Hepatic stellate cell (primary cell): ENCODE data around the gene MMD.
"Not testable (repeated sequence)": the region's sequence is repeated elsewhere in the genome, so short reads cannot be mapped to it uniquely, and the experiment has no call there.

Source experiments
- DNase-seq: peaks from one replicate; pipeline ENCODE4 v3.0.0; 2011; ENCODE audit warnings: low spot score

The MMD gene

DNA sequence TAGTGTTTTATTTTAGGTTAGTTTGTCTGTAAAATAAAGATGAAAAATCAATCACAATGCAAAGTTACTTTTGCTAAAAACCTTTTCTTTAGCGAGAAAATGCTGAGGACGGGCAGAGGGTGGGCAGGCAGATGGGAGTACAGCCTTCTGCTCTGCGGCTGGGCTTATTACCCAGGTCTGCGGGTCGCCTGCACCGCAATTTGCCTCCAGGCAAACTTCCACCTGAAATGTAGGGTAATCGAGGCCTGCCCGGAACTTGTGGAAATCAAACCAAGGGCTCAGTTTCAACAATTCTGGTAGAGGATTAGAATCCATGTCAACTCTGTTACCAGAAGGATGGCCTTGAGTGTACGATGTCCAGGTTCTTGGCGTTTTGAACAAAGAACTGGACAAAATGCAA lies 22.3 kb upstream of the MMD start:
- no peak for DNase-seq

- DNase-seq, result no peak
These were observed 21.5 kb upstream of the MMD start for GRCh38 chr17:55442953-55443683.

DNA sequence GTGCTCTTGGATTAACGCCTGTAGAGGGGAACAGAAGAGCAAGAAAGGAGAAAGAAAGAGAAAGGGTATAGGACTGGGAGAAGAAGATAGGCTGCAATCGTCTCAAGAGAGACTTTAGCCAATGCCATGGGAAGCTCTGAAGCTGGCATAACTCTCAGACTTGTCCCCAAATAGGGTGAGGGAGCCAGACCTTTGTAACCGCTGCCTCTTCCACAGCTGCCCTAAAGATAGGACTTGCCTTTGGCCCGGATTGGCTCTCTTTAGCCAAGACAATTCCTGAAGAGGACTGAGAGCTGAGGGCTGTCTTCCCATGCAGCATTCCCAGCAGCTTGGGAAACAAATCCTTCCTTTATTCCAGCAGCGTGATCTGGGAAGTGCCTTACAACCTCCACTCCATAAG lies 20.8 kb upstream of the MMD start:
- no peak for DNase-seq

GRCh38 chr17:55441544-55441943 lies 19.9 kb upstream of the MMD start:
- DNase-seq, result no peak

DNA sequence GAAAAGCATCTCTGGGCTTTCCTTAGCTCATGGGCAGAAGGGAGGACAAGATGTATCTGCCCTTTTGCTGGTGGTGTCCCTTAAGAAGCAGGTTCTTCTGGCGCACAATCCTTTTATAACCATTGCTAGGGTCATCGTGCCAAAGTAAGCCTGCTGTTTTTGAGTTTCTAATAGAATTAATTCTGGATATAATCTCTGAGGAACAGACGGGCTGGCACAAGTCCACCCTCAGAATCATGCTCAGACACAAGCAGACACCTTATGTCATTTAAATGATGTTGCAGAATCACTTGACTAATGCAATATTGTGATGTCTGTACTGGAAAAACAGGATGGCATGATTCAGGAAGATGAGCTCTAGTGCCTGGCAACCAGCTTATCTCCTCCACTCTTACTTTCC lies 18.8 kb upstream of the MMD start:
- DNase-seq, result no peak

- no peak for DNase-seq
These were observed 15.5 kb upstream of the MMD start for GRCh38 chr17:55437159-55437605.

DNA sequence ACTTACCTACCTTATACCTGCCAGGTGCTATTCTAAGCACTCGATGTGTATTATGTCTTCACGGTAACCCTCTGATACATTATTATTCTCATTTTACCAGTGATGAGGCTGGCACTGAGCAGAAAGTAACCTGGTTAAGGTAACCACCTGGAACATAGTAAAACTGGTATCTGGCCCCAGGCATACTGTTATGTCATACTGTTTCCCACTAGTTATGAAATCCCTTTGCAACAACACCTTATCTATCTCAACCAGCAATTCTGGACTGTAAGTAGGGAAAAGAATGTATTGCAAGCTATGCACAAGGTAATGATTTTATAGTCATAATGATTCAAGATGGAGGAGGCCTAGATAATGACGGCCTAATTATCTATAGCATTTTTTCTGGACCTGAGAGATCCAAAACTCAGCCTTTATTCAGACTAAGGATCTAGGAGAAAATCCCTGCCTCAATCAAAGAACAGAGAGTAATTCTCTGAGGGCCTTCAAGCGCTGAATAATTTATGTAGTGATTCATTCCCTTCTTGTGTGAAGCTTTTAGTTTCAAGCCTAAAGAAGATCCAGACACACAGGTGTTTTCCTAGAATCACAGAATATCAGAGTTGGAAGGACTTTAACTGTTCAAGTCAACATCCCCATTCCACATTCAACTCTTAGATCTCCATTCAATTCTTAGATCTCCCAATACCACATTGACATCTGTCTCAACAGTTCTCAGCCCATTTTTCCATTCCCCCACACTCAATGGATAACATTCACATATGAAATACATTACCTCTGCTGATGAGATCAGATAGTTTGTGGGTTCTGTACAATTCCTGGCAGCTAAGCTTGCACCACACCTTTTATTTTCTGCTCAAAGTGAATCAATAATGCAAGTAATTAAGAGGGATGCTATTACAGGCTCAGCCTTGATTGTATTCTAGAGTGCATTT lies 14.9 kb upstream of the MMD start:
- no peak for DNase-seq

DNA sequence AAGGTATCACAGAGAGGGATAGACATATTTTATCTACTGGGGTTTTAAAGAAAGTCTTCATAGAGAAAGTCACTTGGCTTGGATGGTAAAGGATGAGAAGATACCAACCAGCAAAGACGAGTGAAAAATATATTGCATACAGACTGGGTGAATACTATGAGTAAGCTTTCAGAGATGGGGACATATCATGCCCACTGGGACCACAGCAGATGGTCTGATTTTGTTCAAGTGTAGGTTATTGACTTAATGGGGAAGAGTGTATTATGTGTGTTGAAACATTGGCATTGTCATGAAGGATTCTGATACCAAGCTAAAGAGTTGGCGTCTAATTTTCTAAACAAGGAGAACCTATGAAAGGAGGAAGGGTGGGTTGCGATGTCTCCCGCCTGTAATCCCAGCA lies 13.8 kb upstream of the MMD start:
- no peak for DNase-seq

DNA sequence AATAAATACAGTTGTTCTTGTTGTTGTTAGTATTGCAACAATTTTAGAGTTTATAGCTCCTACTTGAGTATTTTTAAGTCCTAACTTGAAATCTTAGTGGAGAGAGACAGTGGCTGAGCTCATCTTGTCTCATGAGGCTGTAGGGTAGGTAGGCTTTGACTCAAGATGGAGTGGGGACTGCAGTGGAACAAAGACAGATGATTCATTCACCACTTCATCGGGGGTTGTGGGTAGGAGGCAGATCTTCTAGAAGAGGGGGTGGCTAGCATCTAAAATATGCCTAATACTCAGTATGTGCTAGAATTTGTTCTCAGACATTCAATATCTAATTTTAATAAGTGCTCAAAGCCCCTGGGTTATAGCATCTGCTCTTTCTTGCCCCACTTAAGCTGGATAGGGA lies 13.1 kb upstream of the MMD start:
- no peak for DNase-seq

DNA sequence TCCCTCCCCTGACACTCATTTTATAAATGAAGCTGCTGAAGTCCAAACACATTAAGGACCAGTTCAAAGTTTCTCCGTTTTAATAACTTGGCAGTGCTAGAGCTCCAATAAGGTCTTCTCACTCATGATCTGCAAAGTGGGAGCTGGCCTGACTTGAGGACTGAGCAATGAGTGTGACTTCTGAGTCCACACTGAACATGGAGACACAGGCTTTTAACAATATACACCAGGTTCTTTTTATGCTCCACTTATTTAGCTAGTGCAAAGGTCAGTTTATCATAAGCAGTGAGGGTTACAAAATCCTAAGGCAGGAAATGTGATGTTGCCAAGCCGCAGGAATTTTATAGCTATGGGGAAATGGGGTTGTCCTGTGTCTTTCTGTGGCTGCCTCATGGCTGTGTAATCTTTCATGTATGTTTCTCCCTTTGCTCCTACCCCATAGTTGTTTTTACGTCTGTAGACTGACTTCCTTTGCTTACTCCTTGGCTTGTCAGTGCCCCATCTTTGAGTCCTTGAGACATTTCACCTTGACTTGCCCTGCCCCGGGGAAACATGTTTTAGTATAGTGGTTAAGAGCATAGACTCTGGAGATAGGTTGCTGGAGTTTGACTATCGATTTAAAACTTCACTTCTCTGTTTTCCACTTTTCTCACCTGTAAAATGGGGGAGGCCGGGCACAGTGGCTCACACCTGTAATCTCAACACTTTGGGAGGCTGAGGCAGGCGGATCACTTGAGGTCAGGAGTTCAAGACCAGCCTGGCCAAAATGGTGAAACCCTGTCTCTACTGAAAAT lies 12.2 kb upstream of the MMD start:
- peak; percentile 81 for DNase-seq

DNA sequence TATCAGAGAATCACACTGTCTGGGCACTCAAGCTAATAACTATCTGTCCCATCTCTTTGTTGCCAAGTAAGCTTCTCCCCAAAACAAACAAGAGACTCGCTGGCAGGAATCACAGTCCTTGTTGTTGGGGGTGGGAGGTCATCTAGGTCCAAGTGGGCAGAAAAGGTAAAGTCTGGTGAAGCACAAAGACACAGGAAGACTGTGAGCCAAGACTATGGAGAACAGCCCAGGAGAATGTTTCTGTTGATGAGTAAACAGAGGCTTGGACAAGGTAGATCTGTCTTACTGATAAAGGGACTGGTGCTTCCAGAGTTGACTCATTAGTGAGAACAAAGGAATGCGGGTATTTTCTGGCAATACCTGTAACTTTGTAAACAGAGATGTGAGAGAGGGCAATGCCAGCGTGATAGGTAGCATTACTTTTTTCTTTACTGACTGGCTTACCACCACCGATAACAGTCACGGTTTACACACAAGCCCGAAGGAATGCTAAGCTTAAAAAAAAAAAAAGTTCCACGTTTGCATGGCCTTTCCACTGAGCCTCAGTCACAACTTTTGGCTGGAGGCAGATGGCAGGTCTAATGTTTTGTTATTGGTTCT lies 11.5 kb upstream of the MMD start:
- DNase-seq, result no peak

DNA sequence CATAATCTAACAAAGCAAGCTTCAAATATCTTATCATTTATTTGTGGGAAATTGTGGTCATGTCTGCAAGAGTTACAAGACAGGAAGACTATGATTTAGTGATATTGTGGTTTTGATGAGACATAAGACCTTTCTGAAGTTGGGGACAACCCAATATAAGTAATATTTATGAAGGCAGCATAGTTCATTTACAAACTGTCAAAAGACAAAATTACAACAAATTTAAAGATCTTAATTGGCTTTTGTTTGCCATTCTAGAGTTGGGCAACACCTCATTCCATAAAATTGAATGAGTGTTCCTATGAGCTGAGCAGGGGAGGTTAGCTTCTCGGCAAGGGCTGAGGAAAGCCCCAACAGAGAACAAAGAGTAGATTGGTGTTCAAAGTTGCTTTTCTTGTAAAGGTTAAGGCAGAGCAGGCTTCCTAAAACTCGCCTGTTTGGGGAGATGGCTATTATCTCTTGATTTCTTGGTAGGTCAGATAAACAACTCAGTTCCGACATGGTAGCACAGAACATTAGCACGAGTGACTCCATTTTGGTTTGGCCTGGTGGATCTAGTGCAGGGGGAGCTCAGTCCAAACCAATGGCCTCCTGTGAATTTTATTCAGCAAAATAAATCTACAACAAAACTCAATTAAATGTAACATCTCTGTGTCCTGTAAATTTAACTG lies 10.9 kb upstream of the MMD start:
- no peak for DNase-seq

DNA sequence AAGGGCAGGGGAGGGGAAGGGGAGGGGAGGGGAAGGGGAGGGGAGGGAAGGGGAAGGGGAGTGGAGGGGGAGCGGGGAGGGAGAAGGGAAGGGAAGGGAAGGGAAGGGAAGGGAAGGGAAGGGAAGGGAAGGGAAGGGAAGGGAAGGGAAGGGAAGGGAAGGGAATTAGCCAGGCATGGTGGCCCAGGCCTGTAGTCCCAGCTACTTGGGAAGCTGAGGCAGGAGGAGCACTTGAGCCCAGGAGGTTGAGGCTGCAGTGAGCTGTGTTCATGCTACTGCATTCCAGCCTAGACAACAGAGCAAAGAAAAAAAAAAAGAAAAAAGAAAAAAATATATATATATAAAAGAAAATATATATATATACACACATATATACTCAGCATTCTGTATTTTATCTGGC lies 10.3 kb upstream of the MMD start:
- DNase-seq, result not testable (repeated sequence)

- DNase-seq, result no peak
These were observed 9.1 kb upstream of the MMD start for GRCh38 chr17:55430541-55431288.

GRCh38 chr17:55427587-55427882 lies 5.9 kb upstream of the MMD start:
- DNase-seq, result no peak

GRCh38 chr17:55426851-55427586 lies 5.4 kb upstream of the MMD start:
- no peak for DNase-seq

- DNase-seq, result no peak
These were observed 3.4 kb upstream of the MMD start for GRCh38 chr17:55424893-55425540.

DNA sequence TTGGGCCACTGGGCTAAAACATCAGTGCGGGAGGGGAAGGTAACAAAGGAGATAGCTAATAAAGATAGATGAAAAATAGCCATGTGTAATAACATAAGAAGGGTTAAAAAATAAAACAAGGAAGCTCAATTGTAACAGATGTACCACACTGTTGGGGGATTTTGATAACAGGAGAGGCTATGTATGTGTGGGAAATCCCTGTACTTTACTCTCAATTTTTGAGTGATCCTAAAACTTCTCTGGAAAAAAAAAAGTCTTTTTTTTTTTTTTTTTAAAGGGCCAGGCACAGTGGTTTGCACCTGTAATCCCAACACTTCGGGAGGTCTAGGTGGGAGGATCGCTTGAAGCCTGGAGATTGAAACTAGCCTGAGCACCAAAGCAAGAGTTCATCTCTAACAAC lies 1.9 kb upstream of the MMD start:
- no peak for DNase-seq

- not testable (repeated sequence) for DNase-seq
These were observed 1.2 kb upstream of the MMD start for GRCh38 chr17:55422828-55423164.

DNA sequence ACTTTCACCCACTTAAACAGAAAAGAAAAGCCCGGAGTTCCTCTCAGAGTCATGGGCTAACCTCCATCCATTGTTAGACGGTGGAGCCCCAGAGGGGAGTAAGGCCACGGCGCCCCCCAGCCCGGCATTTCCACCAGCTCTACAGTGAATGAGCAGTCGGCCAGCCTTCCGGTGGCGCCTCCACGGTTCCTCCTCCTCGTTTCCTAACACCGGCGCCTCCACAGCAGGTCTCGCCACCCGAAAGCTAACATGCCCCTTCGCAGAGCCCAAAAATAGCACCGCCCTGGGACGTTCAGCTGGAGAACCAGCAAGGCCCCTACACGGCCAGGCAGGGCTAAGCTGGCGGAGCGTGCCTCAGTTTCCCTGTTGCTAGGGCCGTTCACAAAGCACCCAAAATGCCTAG lies 858 bp downstream of the MMD start:
- DNase-seq, result no peak
